ENCODE measurements around the gene NIT1.

NIT1 gene

GRCh38 chr1:161117759-161118581, at the start of gene NIT1, which contains the start of gene PFDN2:
NIT1 (plus strand) TSS chr1:161118105; CDS start chr1:161118177, 72 bp downstream.
PFDN2 (minus strand) TSS chr1:161118037; CDS start chr1:161118026, 11 bp downstream.
- DNase-seq, result peak; percentile 77

GRCh38 chr1:161068306-161069234, 49.3 kb upstream of the NIT1 start:
- peak; percentile 80 for DNase-seq

- peak; percentile 65 for DNase-seq
Observed at GRCh38 chr1:161069241-161069640, 48.7 kb upstream of the NIT1 start.

GRCh38 chr1:161069731-161070270, 48.1 kb upstream of the NIT1 start, which contains the start of gene ARHGAP30:
ARHGAP30 (minus strand) TSS chr1:161069891; CDS start chr1:161069624, 267 bp downstream.
- DNase-seq, result peak; percentile 96

- no peak for DNase-seq
Observed at GRCh38 chr1:161070761-161071160, 47.1 kb upstream of the NIT1 start.

GRCh38 chr1:161071886-161072371, 46.0 kb upstream of the NIT1 start:
- DNase-seq, result peak; percentile 31

- DNase-seq, result no peak
Observed at GRCh38 chr1:161072751-161073449, 45.0 kb upstream of the NIT1 start.

- no peak for DNase-seq
Observed at GRCh38 chr1:161073474-161074121, 44.3 kb upstream of the NIT1 start.

- no peak for DNase-seq
Observed at GRCh38 chr1:161074676-161075368, 43.1 kb upstream of the NIT1 start.

GRCh38 chr1:161076410-161076809, 41.5 kb upstream of the NIT1 start:
- no peak for DNase-seq

GRCh38 chr1:161077426-161077825, 40.5 kb upstream of the NIT1 start:
- DNase-seq, result no peak

- no peak for DNase-seq
Observed at GRCh38 chr1:161079436-161080110, 38.3 kb upstream of the NIT1 start.

GRCh38 chr1:161080441-161081405, 37.2 kb upstream of the NIT1 start:
- no peak for DNase-seq

- DNase-seq, result no peak
Observed at GRCh38 chr1:161081519-161081918, 36.4 kb upstream of the NIT1 start.

GRCh38 chr1:161082483-161082882, 35.4 kb upstream of the NIT1 start:
- no peak for DNase-seq

- peak; percentile 78 for DNase-seq
Observed at GRCh38 chr1:161082996-161083747, 34.7 kb upstream of the NIT1 start.

- DNase-seq, result no peak
Observed at GRCh38 chr1:161083748-161084596, 33.9 kb upstream of the NIT1 start.

- DNase-seq, result no peak
Observed at GRCh38 chr1:161084597-161084988, 33.3 kb upstream of the NIT1 start.
